ENCODE data around the gene TARS2. TPM values are rescaled to one million over a fixed set of nuclear protein-coding genes. Genes with fewer than 3 reads are reported as not detected.

TARS2 gene
- total and polyA plus RNA-seq, 10 of the 15 experiments (the other 5 are each of a cell fraction or from before 2014, with no cell fraction given), result 11.0 to 51.8 (median 45.2) TPM

- WGBS (ENCODE audit: insufficient coverage, insufficient replicate concordance, low lambda C conversion rate, missing lambda C conversion rate), result 30% methylated on average over 4 of the region's 4 CpGs
- no peak for TF ChIP-seq PRDM15 (CRISPR knock-in tag; IDR thresholded peaks at IDR 0.05)
- no peak for TF ChIP-seq PAX5 (IDR thresholded peaks at IDR 0.05; ENCODE audit: borderline replicate concordance, low read depth, low read length)
- TF ChIP-seq MEF2A (IDR thresholded peaks at IDR 0.05; ENCODE audit: insufficient read depth, low read depth, low read length), result no peak
- no peak for TF ChIP-seq NFIC (IDR thresholded peaks at IDR 0.05; ENCODE audit: low read depth, low read length)
- TF ChIP-seq CREB1 (IDR thresholded peaks at IDR 0.05; ENCODE audit: low read depth), result no peak
- no peak for TF ChIP-seq CHD4 (IDR thresholded peaks at IDR 0.05)
- TF ChIP-seq RB1 (IDR thresholded peaks at IDR 0.05; ENCODE audit: borderline replicate concordance), result no peak
- no peak for TF ChIP-seq MXI1 (IDR thresholded peaks at IDR 0.05; ENCODE audit: low read depth, low read length)
- no peak for TF ChIP-seq HDGF (IDR thresholded peaks at IDR 0.05)
- TF ChIP-seq ZBTB4 (CRISPR knock-in tag; IDR thresholded peaks at IDR 0.05), result no peak
- Histone ChIP-seq H3K4me3 (no peak overlapping the region), H4K20me1 (ENCODE audit: control insufficient read depth, insufficient read depth) (no peaks in the 10 kb centered on the region), H3K79me2 (ENCODE audit: control insufficient read depth, insufficient read depth, low read length) (no peaks in the 10 kb centered on the region), H2AFZ (ENCODE audit: control insufficient read depth, low read depth, low read length) (no peak overlapping the region), H3K4me2 (ENCODE audit: control insufficient read depth, insufficient read depth) (no peak overlapping the region), H3K27me3 (replicated peaks in 1 of 2; ENCODE audit: control insufficient read depth in 2 of 2, insufficient read depth in 2 of 2, low read length in 1 of 2) (no peaks in the 10 kb centered on the region), H3K4me1 (ENCODE audit: control insufficient read depth, insufficient read depth, low read length) (peaks cover 6% of the 10 kb centered on the region), H3K9me3 (replicated peaks; ENCODE audit: control insufficient read depth, insufficient read depth, low read length) (no peaks in the 10 kb centered on the region), H3K9ac (ENCODE audit: control insufficient read depth, insufficient read depth, low read length) (no peak overlapping the region), H3K27ac (ENCODE audit: control insufficient read depth, insufficient read depth) (no peak overlapping the region), H3K36me3 (ENCODE audit: control insufficient read depth in 2 of 2, insufficient read depth in 2 of 2, low read length in 1 of 2) (peaks cover 6 to 9% of the 10 kb centered on the region in 2 experiments)
- intact Hi-C loops (cut with micrococcal nuclease; ENCODE audit: unreplicated experiment) (no loop called here), in situ Hi-C loops (cut with MboI) (no loop called here)
- FAIRE-seq (no peak), ATAC-seq (no peak), DNase-seq (ENCODE audit: low read depth, low spot score) (no peak)
- ChIA-PET CTCF (no interaction called here), RAD21 (ENCODE audit: unreplicated experiment) (no interaction called here), POLR2A (interaction anchor here (0.5 kb wide), 1 partner anchor 449 kb away, joined by 3 read pairs; no protein-coding TSS in a partner anchor), SMC1A (ENCODE audit: uncharacterized antibody, unreplicated experiment) (no interaction called here)
- BruUV-seq (replicated peaks), result no TSS peak
These were observed 21.8 kb downstream of the TARS2 start for GRCh38 chr1:150508982-150509381.

Measured in GM12878 (cell line).